ENCODE results near the gene ACTR1A.

DNA sequence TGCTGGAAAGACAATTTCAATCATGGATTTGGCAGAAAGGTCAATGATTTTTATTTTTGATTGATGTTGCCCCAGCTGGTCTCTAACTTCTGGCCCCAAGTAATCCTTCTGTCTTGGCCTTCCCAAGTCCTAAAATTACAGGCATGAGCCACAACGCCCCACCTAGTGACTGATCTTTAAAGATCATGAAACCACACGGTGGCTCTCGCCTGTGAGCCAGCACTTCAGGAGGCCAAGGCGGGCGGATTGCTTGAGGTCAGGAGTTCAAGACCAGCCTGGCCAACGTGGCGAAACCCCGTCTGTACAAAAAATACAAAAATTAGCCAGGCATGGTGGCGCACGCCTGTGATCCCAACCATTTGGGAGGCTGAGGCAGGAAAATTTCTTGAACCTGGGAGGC lies 38.5 kb downstream of the ACTR1A start:
- TF ChIP-seq, protein P1, sequence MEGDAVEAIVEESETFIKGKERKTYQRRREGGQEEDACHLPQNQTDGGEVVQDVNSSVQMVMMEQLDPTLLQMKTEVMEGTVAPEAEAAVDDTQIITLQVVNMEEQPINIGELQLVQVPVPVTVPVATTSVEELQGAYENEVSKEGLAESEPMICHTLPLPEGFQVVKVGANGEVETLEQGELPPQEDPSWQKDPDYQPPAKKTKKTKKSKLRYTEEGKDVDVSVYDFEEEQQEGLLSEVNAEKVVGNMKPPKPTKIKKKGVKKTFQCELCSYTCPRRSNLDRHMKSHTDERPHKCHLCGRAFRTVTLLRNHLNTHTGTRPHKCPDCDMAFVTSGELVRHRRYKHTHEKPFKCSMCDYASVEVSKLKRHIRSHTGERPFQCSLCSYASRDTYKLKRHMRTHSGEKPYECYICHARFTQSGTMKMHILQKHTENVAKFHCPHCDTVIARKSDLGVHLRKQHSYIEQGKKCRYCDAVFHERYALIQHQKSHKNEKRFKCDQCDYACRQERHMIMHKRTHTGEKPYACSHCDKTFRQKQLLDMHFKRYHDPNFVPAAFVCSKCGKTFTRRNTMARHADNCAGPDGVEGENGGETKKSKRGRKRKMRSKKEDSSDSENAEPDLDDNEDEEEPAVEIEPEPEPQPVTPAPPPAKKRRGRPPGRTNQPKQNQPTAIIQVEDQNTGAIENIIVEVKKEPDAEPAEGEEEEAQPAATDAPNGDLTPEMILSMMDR (IDR thresholded peaks at IDR 0.05): no peak
- TF ChIP-seq EZH2 (IDR thresholded peaks at IDR 0.05; ENCODE audit: borderline replicate concordance, insufficient read depth, low read depth, low read length, poor library complexity, severe bottlenecking): no peak
